T-helper 2 cell treated with Interferon-gamma antibody and Interleukin-4, amounts not matched to agents 100 ng/mL and 5 ng/mL, for 36 hours (primary cell): ENCODE measurements around the gene ZCCHC18. TPM values are rescaled to one million over a fixed set of nuclear protein-coding genes. Genes with fewer than 3 reads are reported as not detected.
"Not testable (repeated sequence)": the region's sequence is repeated elsewhere in the genome, so short reads cannot be mapped to it uniquely, and the experiment has no call there.

Experiments
- intact Hi-C: fragments of 100-400 bp; cut with micrococcal nuclease; formaldehyde crosslinking; loops from one replicate; pipeline ENCODE4 v1.15.1; 2023
- total RNA-seq: library from RNA; stranded (reverse); gene quantifications from 2 replicates; pipeline ENCODE4 v1.2.3, GENCODE V29; 2022

ZCCHC18 gene
- 0.20 and 0.48 TPM in 2 replicates for total RNA-seq

GRCh38 chrX:104112326-104112951 lies at the start of gene ZCCHC18:
TSS of gene ZCCHC18 (plus strand) at chrX:104112523. CDS start at chrX:104114112, 1,589 bp downstream.
- intact Hi-C loops, result no loop called here

GRCh38 chrX:104062636-104063035 lies 49.7 kb upstream of the ZCCHC18 start:
- intact Hi-C loops, result not testable (repeated sequence)

- intact Hi-C loops, result not testable (repeated sequence)
Measured at GRCh38 chrX:104075778-104076445, 36.4 kb upstream of the ZCCHC18 start, which contains the start of gene TMSB15C. TSS of gene TMSB15C (minus strand) at chrX:104076236.

GRCh38 chrX:104077854-104078253 lies 34.5 kb upstream of the ZCCHC18 start:
- intact Hi-C loops, result not testable (repeated sequence)

GRCh38 chrX:104084063-104084462 lies 28.3 kb upstream of the ZCCHC18 start:
- intact Hi-C loops, result no loop called here

- intact Hi-C loops, result no loop called here
Measured at GRCh38 chrX:104084534-104085277, 27.6 kb upstream of the ZCCHC18 start.

- intact Hi-C loops, result no loop called here
Measured at GRCh38 chrX:104085477-104085876, 26.8 kb upstream of the ZCCHC18 start.

GRCh38 chrX:104085919-104086318 lies 26.4 kb upstream of the ZCCHC18 start:
- intact Hi-C loops, result no loop called here

- intact Hi-C loops, result loop anchor here (1.0 kb wide), 2 partner anchors 15 to 38 kb away; no protein-coding TSS in a partner anchor
Measured at GRCh38 chrX:104098151-104098808, 14.0 kb upstream of the ZCCHC18 start.

- intact Hi-C loops, result loop anchor here (1.0 kb wide), 2 partner anchors 14 to 37 kb away; no protein-coding TSS in a partner anchor
Measured at GRCh38 chrX:104098919-104099318, 13.4 kb upstream of the ZCCHC18 start.

GRCh38 chrX:104104676-104105075 lies 7.6 kb upstream of the ZCCHC18 start:
- intact Hi-C loops, result no loop called here

GRCh38 chrX:104105330-104106262 lies 6.7 kb upstream of the ZCCHC18 start:
- intact Hi-C loops, result no loop called here

GRCh38 chrX:104108955-104109354 lies 3.4 kb upstream of the ZCCHC18 start:
- intact Hi-C loops, result no loop called here

- intact Hi-C loops, result not testable (repeated sequence)
Measured at GRCh38 chrX:104110491-104111240, 1.7 kb upstream of the ZCCHC18 start.

- intact Hi-C loops, result loop anchor here (1.0 kb wide), 2 partner anchors 15 to 43 kb away; no protein-coding TSS in a partner anchor
Measured at GRCh38 chrX:104113222-104113965, 1.1 kb downstream of the ZCCHC18 start.

- intact Hi-C loops, result no loop called here
Measured at GRCh38 chrX:104117759-104118158, 5.4 kb downstream of the ZCCHC18 start.

- intact Hi-C loops, result no loop called here
Measured at GRCh38 chrX:104118765-104119164, 6.4 kb downstream of the ZCCHC18 start.

- intact Hi-C loops, result no loop called here
Measured at GRCh38 chrX:104122829-104123228, 10.5 kb downstream of the ZCCHC18 start.

- intact Hi-C loops, result no loop called here
Measured at GRCh38 chrX:104126856-104127255, 14.5 kb downstream of the ZCCHC18 start.
